SK-N-SH (cell line): ENCODE results near the gene HNRNPUL1. TPM values are rescaled to one million over a fixed set of nuclear protein-coding genes. Genes with fewer than 3 reads are reported as not detected.

ENCODE experiments used
- CTCF ChIA-PET: fragments of 300-600, 350-600 bp; formaldehyde crosslinking; extraction: SDS; loops from one replicate; lab custom pipeline; 2021; lab: Yijun Ruan, JAX
- POLR2A ChIA-PET: fragments of 350-600 bp; sonication (Branson Sonifier 250); formaldehyde crosslinking; extraction: SDS; loops from one replicate; lab custom pipeline; 2020; ENCODE audit warnings: antibody characterized with exemption, inconsistent platforms; lab: Yijun Ruan, JAX
- DNase-seq: peaks from one replicate; pipeline ENCODE4 v3.0.0; 2012
- H2AFZ ChIP-seq: fragments of 200-600 bp; sonication (generic); 2 replicates; pipeline ENCODE4 v1.8.1; 2016; ENCODE audit warnings: antibody characterized with exemption, mild to moderate bottlenecking, low read depth
- H3F3A ChIP-seq: fragments of 200-600 bp; sonication (generic); replicated peaks from 2 replicates; pipeline ENCODE3; 2016; ENCODE audit warnings: antibody characterized with exemption, mild to moderate bottlenecking; ENCODE audit not compliant: insufficient read depth
- H3K27ac ChIP-seq, 2 experiments: fragments of 200-500 bp in 1 of 2; fragments of 200-600 bp in 1 of 2; sonication (Bioruptor generic) in 1 of 2; sonication (generic), shearing (Covaris generic) in 1 of 2; 2 replicates each; pipeline versions ENCODE4 v1.5.1 to v1.6.1; 2014 to 2016; ENCODE audit warnings: low read depth in 2 of 2, inconsistent platforms in 1 of 2, low read length in 1 of 2, mild to moderate bottlenecking in 1 of 2, mixed read lengths in 1 of 2
- H3K27me3 ChIP-seq: fragments of 200-600 bp; sonication (generic), shearing (Covaris generic); 2 replicates; pipeline ENCODE4 v1.6.1; 2016; ENCODE audit warnings: mixed run types; ENCODE audit not compliant: insufficient read depth
- H3K36me3 ChIP-seq, 2 experiments: fragments of 200-500 bp in 1 of 2; fragments of 200-600 bp in 1 of 2; sonication (Bioruptor generic) in 1 of 2; sonication (generic) in 1 of 2; replicated peaks in 1 of 2; 2 replicates each; pipeline versions ENCODE3 to v1.5.1; 2014 to 2016; ENCODE audit warnings: low read length in 1 of 2, mild to moderate bottlenecking in 1 of 2; ENCODE audit not compliant: insufficient read depth in 2 of 2, control insufficient read depth in 1 of 2
- H3K4me1 ChIP-seq, 2 experiments: fragments of 200-500 bp in 1 of 2; fragments of 200-600 bp in 1 of 2; sonication (Bioruptor generic) in 1 of 2; sonication (generic), shearing (Covaris generic) in 1 of 2; 2 replicates each; pipeline versions ENCODE4 v1.5.1 to v1.6.1; 2014 to 2016; ENCODE audit warnings: low read depth in 1 of 2, low read length in 1 of 2, mixed run types in 1 of 2; ENCODE audit not compliant: insufficient read depth in 2 of 2, control insufficient read depth in 1 of 2
- H3K4me2 ChIP-seq: fragments of 200-600 bp; sonication (generic), shearing (Covaris generic); 2 replicates; pipeline ENCODE4 v1.6.1; 2017; ENCODE audit warnings: mixed run types
- H3K4me3 ChIP-seq, 2 experiments: fragments of 200-500 bp in 1 of 2; fragments of 200-600 bp in 1 of 2; sonication (Bioruptor generic) in 1 of 2; sonication (generic), shearing (Covaris generic) in 1 of 2; 2 replicates each; pipeline versions ENCODE4 v1.5.1 to v1.8.1; 2014 to 2016; ENCODE audit warnings: low read depth in 2 of 2, inconsistent platforms in 1 of 2, low read length in 1 of 2, mild to moderate bottlenecking in 1 of 2, mixed read lengths in 1 of 2, moderate library complexity in 1 of 2
- H3K79me2 ChIP-seq: fragments of 200-600 bp; sonication (generic); 2 replicates; pipeline ENCODE4 v1.8.1; 2017; ENCODE audit warnings: mild to moderate bottlenecking; ENCODE audit not compliant: insufficient read depth
- H3K9ac ChIP-seq: fragments of 200-600 bp; sonication (generic); 2 replicates; pipeline ENCODE4 v1.6.1; 2017; ENCODE audit warnings: mixed run types
- H3K9me2 ChIP-seq: fragments of 200-600 bp; sonication (generic); 2 replicates; pipeline ENCODE4 v1.6.1; 2017; ENCODE audit warnings: mixed run types
- H3K9me3 ChIP-seq: fragments of 200-600 bp; sonication (generic); 2 replicates; pipeline ENCODE4 v1.6.1; 2017; ENCODE audit warnings: mixed run types, mild to moderate bottlenecking, moderate library complexity
- H4K20me1 ChIP-seq: fragments of 200-600 bp; sonication (generic); 2 replicates; pipeline ENCODE4 v1.6.1; 2017; ENCODE audit warnings: mild to moderate bottlenecking, mixed run types; ENCODE audit not compliant: insufficient read depth
- CHD2 ChIP-seq: fragments of 150-350 bp; IDR thresholded peaks from 2 replicates; pipeline ENCODE4 v1.6.1; 2018; ENCODE audit warnings: low read length; ENCODE audit not compliant: partially characterized antibody
- CTCF ChIP-seq: fragments of 200-600 bp; sonication (generic); IDR thresholded peaks from 2 replicates; pipeline ENCODE4 v1.6.1; 2017; ENCODE audit warnings: antibody characterized with exemption, mild to moderate bottlenecking, moderate library complexity
- EP300 ChIP-seq, 2 experiments: IDR thresholded peaks; 2 replicates each; pipeline versions ENCODE4 v1.4.0 to v1.6.1; 2012; ENCODE audit warnings: borderline replicate concordance in 1 of 2, low read depth in 1 of 2, low read length in 1 of 2
- FOSL2 ChIP-seq: IDR thresholded peaks from 2 replicates; pipeline ENCODE4 v1.4.0; 2012; ENCODE audit warnings: low read depth, mild to moderate bottlenecking, moderate library complexity, borderline replicate concordance
- GABPA ChIP-seq: IDR thresholded peaks from 2 replicates; pipeline ENCODE4 v1.4.0; 2012; ENCODE audit warnings: low read depth, mild to moderate bottlenecking
- GATA2 ChIP-seq: sonication (generic); formaldehyde crosslinking; IDR thresholded peaks from 2 replicates; pipeline ENCODE4 v1.5.0; 2020; ENCODE audit warnings: mild to moderate bottlenecking, missing genetic modification reagents
- MEF2A ChIP-seq: IDR thresholded peaks from 2 replicates; pipeline ENCODE4 v1.4.0; 2012; ENCODE audit warnings: low read depth, borderline replicate concordance
- MXI1 ChIP-seq: IDR thresholded peaks from 2 replicates; pipeline ENCODE4 v1.6.1; 2012; ENCODE audit warnings: mild to moderate bottlenecking, low read depth, low read length, improper control_type of control experiment
- NFIC ChIP-seq: IDR thresholded peaks from 2 replicates; pipeline ENCODE4 v1.4.0; 2012; ENCODE audit warnings: borderline replicate concordance
- RAD21 ChIP-seq: IDR thresholded peaks from 2 replicates; pipeline ENCODE4 v1.6.1; 2012; ENCODE audit warnings: mild to moderate bottlenecking, low read length
- RFX5 ChIP-seq: IDR thresholded peaks from 2 replicates; pipeline ENCODE4 v1.6.1; 2012; ENCODE audit warnings: mild to moderate bottlenecking, improper control_type of control experiment, low read length
- SMC3 ChIP-seq: IDR thresholded peaks from 2 replicates; pipeline ENCODE4 v1.6.1; 2012; ENCODE audit warnings: low read depth, low read length, improper control_type of control experiment
- TAF1 ChIP-seq: IDR thresholded peaks from 2 replicates; pipeline ENCODE4 v1.6.1; 2012; ENCODE audit warnings: low read depth, mild to moderate bottlenecking, low read length, moderate library complexity, borderline replicate concordance
- TEAD4 ChIP-seq: IDR thresholded peaks from 2 replicates; pipeline ENCODE4 v1.4.0; 2012; ENCODE audit warnings: mild to moderate bottlenecking, borderline replicate concordance; ENCODE audit not compliant: insufficient read depth
- YY1 ChIP-seq: IDR thresholded peaks from 2 replicates; pipeline ENCODE4 v1.4.0; 2012; ENCODE audit warnings: low read depth, mild to moderate bottlenecking
- WGBS: methylation state at CpG from one replicate; pipeline ENCODE4 v1.1.6; 2017; ENCODE audit warnings: low lambda C conversion rate; 5-methylcytosine and 5-hydroxymethylcytosine counted together
- polyA plus RNA-seq, 3 experiments: library from polyadenylated mRNA; depleted of rRNA; stranded (reverse); fragments of >200 nt; gene quantifications; 2 replicates each; pipeline ENCODE4 v1.2.3, GENCODE V29; 2012
- TF ChIP-seq, protein P1 (sequence below): fragments of 150-350 bp; IDR thresholded peaks from 2 replicates; pipeline ENCODE4 v1.6.1; 2017; ENCODE audit warnings: antibody characterized with exemption, low read length, low read depth, borderline replicate concordance
- TF ChIP-seq, protein P2 (sequence below): IDR thresholded peaks from 2 replicates; pipeline ENCODE4 v1.4.0; 2012; ENCODE audit warnings: low read depth, borderline replicate concordance
- TF ChIP-seq, protein P3 (sequence below): fragments of 150-350 bp; IDR thresholded peaks from 2 replicates; pipeline ENCODE4 v1.6.1; 2016; ENCODE audit warnings: mild to moderate bottlenecking, low read depth, low read length

Gene HNRNPUL1
- polyA plus RNA-seq, 1 of the 3 experiments (the other 2 are of a cell fraction): 41.5 TPM

- 81% methylated on average over 5 of the region's 5 CpGs for WGBS
- Histone ChIP-seq H3F3A (peaks cover 53% of the 10 kb centered on the region), H3K9me3 (no peaks in the 10 kb centered on the region), H3K36me3 (peaks cover 6 to 66% of the 10 kb centered on the region in 2 experiments), H3K27me3 (no peaks in the 10 kb centered on the region), H3K4me2 (no peak overlapping the region), H2AFZ (no peak overlapping the region)
- POLR2A ChIA-PET: no interaction called here
- TF ChIP-seq CHD2 (no peak), TEAD4 (no peak), RFX5 (no peak), MXI1 (no peak), GABPA (no peak), TAF1 (no peak), GATA2 (CRISPR knock-in tag) (no peak), CTCF (no peak), SMC3 (no peak), RAD21 (no peak), FOSL2 (no peak), YY1 (no peak), NFIC (no peak), EP300 (IDR thresholded peaks at IDR 0.05; ENCODE audit: borderline replicate concordance in 1 of 2, low read depth in 1 of 2, low read length in 1 of 2) (no peak), MEF2A (no peak)
- TF ChIP-seq, protein P1, sequence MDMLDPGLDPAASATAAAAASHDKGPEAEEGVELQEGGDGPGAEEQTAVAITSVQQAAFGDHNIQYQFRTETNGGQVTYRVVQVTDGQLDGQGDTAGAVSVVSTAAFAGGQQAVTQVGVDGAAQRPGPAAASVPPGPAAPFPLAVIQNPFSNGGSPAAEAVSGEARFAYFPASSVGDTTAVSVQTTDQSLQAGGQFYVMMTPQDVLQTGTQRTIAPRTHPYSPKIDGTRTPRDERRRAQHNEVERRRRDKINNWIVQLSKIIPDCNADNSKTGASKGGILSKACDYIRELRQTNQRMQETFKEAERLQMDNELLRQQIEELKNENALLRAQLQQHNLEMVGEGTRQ: no peak
- TF ChIP-seq, protein P2, sequence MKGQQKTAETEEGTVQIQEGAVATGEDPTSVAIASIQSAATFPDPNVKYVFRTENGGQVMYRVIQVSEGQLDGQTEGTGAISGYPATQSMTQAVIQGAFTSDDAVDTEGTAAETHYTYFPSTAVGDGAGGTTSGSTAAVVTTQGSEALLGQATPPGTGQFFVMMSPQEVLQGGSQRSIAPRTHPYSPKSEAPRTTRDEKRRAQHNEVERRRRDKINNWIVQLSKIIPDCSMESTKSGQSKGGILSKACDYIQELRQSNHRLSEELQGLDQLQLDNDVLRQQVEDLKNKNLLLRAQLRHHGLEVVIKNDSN: no peak
- TF ChIP-seq, protein P3, sequence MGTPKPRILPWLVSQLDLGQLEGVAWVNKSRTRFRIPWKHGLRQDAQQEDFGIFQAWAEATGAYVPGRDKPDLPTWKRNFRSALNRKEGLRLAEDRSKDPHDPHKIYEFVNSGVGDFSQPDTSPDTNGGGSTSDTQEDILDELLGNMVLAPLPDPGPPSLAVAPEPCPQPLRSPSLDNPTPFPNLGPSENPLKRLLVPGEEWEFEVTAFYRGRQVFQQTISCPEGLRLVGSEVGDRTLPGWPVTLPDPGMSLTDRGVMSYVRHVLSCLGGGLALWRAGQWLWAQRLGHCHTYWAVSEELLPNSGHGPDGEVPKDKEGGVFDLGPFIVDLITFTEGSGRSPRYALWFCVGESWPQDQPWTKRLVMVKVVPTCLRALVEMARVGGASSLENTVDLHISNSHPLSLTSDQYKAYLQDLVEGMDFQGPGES: no peak
- TF ChIP-seq, all 33 proteins: peak for 0
- H3K9me2 ChIP-seq: no peaks in the 10 kb centered on the region
- peaks cover 78% of the 10 kb centered on the region for H3K79me2 ChIP-seq
- no peak overlapping the region for H3K27ac ChIP-seq
- H4K20me1 ChIP-seq: peaks cover 42% of the 10 kb centered on the region
- peaks cover 0 to 5% of the 10 kb centered on the region in 2 experiments; a peak in 2 of 4 replicates for H3K4me1 ChIP-seq
- no peak for DNase-seq
- no peak overlapping the region for H3K9ac ChIP-seq
- CTCF ChIA-PET: interaction anchor here (2.3 kb wide), 1 partner anchor 24 kb away, joined by 8 read pairs; no protein-coding TSS in a partner anchor
- no peak overlapping the region for H3K4me3 ChIP-seq
These were observed 68.3 kb downstream of the HNRNPUL1 start for GRCh38 chr19:41332468-41332867.
